NCI-H187 treated with DMSO at 0.1 percent for 48 hours (cell line): ENCODE data around the gene ALPG.
"Not testable (repeated sequence)": the region's sequence is repeated elsewhere in the genome, so short reads cannot be mapped to it uniquely, and the experiment has no call there.

Experiments
- DNase-seq: peaks from one replicate; lab custom pipeline; 2025; lab: John Stamatoyannopoulos, UW

The ALPG gene

GRCh38 chr2:232406556-232407310, at the start of gene ALPG:
TSS of gene ALPG (plus strand) at chr2:232406844. CDS start at chr2:232406895, 51 bp downstream.
- no peak for DNase-seq

- DNase-seq, result no peak
Measured at GRCh38 chr2:232361646-232362045, 45.0 kb upstream of the ALPG start.

GRCh38 chr2:232362174-232362900, 44.3 kb upstream of the ALPG start:
- DNase-seq, result no peak

- DNase-seq, result not testable (repeated sequence)
Measured at GRCh38 chr2:232363064-232363783, 43.4 kb upstream of the ALPG start.

- DNase-seq, result no peak
Measured at GRCh38 chr2:232363784-232364615, 42.6 kb upstream of the ALPG start.

GRCh38 chr2:232364806-232365594, 41.6 kb upstream of the ALPG start:
- DNase-seq, result not testable (repeated sequence)

GRCh38 chr2:232365621-232366321, 40.9 kb upstream of the ALPG start:
- DNase-seq, result no peak

GRCh38 chr2:232366461-232366860, 40.2 kb upstream of the ALPG start:
- DNase-seq, result not testable (repeated sequence)

- no peak for DNase-seq
Measured at GRCh38 chr2:232367016-232367415, 39.6 kb upstream of the ALPG start.

GRCh38 chr2:232367591-232368233, 38.9 kb upstream of the ALPG start:
- DNase-seq, result no peak

- no peak for DNase-seq
Measured at GRCh38 chr2:232368311-232368731, 38.3 kb upstream of the ALPG start.

GRCh38 chr2:232369126-232369951, 37.3 kb upstream of the ALPG start:
- DNase-seq, result no peak

- not testable (repeated sequence) for DNase-seq
Measured at GRCh38 chr2:232370007-232370406, 36.6 kb upstream of the ALPG start.

- no peak for DNase-seq
Measured at GRCh38 chr2:232372231-232373208, 34.1 kb upstream of the ALPG start.

GRCh38 chr2:232374356-232374755, 32.3 kb upstream of the ALPG start:
- no peak for DNase-seq

GRCh38 chr2:232375164-232375563, 31.5 kb upstream of the ALPG start:
- DNase-seq, result no peak

GRCh38 chr2:232376260-232376659, 30.4 kb upstream of the ALPG start:
- no peak for DNase-seq

- DNase-seq, result no peak
Measured at GRCh38 chr2:232376713-232377112, 29.9 kb upstream of the ALPG start.
